Omental fat pad (tissue), 4 donors: ENCODE data around the gene FBXO42. TPM values are rescaled to one million over a fixed set of nuclear protein-coding genes. Genes with fewer than 3 reads are reported as not detected.
"Not testable (repeated sequence)": the region's sequence is repeated elsewhere in the genome, so short reads cannot be mapped to it uniquely, and the experiment has no call there.

ENCODE experiments used
- ATAC-seq: fragments of 150-250 bp; one replicate; pipeline ENCODE4 v1.9.1; 2016; ENCODE audit warnings: mild to moderate bottlenecking, moderate library complexity; ENCODE audit not compliant: low FRiP score
- DNase-seq: peaks from one replicate; pipeline ENCODE4 v3.0.0-alpha.2; 2019; ENCODE audit warnings: low spot score
- CTCF ChIP-seq, 3 donors: fragments of 450-650 bp; IDR thresholded peaks; one replicate each; pipeline ENCODE4 v1.5.1; 2016 to 2017; ENCODE audit warnings: antibody characterized with exemption in 3 of 3, mild to moderate bottlenecking in 3 of 3, moderate library complexity in 2 of 3
- total RNA-seq, 4 donors: library from RNA; depleted of rRNA; stranded (reverse); fragments of >200 nt; gene quantifications; one replicate each; pipeline ENCODE4 v1.1.0, GENCODE V29; 2016

FBXO42 gene
- total RNA-seq, 4 donors from 2014 or later, result 16.1 to 29.8 (median 19.2) TPM

- TF ChIP-seq CTCF (IDR thresholded peaks at IDR 0.05), result no peak
- DNase-seq (no peak), ATAC-seq (no peak)
Measured at GRCh38 chr1:16371725-16372124, 19.4 kb upstream of the FBXO42 start.

- ATAC-seq (no peak), DNase-seq (no peak)
- no peak for TF ChIP-seq CTCF (IDR thresholded peaks at IDR 0.05)
Measured at GRCh38 chr1:16369821-16370220, 17.5 kb upstream of the FBXO42 start.

GRCh38 chr1:16367968-16368890 is 15.9 kb upstream of the FBXO42 start:
- TF ChIP-seq CTCF (IDR thresholded peaks at IDR 0.05), result no peak
- DNase-seq, result no peak
- peak; percentile 6 for ATAC-seq

GRCh38 chr1:16367258-16367967 is 15.1 kb upstream of the FBXO42 start:
- ATAC-seq (peak; percentile 85), DNase-seq (peak; percentile 71)
- no peak for TF ChIP-seq CTCF (IDR thresholded peaks at IDR 0.05)

- peak; percentile 76 for DNase-seq
- peak; percentile 88 for ATAC-seq
- TF ChIP-seq CTCF (IDR thresholded peaks at IDR 0.05), result no peak
Measured at GRCh38 chr1:16366722-16367257, 14.5 kb upstream of the FBXO42 start, which contains the start of gene SZRD1. Gene SZRD1 (plus strand): TSS chr1:16367242. CDS start chr1:16367258, 16 bp downstream.

GRCh38 chr1:16365146-16365498 is 12.8 kb upstream of the FBXO42 start:
- ATAC-seq, DNase-seq: not testable (repeated sequence)

GRCh38 chr1:16356867-16357266 is 4.6 kb upstream of the FBXO42 start:
- DNase-seq, result no peak
- no peak for ATAC-seq
- no peak for TF ChIP-seq CTCF (IDR thresholded peaks at IDR 0.05)
